ENCODE results near the gene KBTBD8. TPM values are rescaled to one million over a fixed set of nuclear protein-coding genes. Genes with fewer than 3 reads are reported as not detected.

KBTBD8 gene
- total RNA-seq, 6 donors from 2014 or later: 1.1 to 8.4 (median 3.8) TPM

DNA sequence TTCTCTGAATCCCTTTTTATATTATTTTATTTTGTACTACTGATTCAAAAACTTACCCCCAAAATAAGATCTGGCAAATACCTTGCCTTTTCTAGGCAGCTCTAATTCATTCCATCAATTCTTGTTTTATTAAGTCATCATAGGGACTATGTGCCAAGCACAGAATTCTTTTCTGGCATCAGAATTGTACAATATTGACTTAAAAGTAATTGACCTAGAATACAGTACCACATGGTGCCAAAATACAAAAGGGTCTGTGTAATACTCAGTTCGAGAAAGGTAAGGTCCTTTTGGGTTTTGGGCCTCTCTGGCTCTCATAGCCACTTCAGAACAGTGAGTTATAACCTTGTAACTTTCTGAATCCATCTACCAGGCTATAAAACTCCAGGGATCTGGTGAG, 46.2 kb downstream of the KBTBD8 start:
- no peak for DNase-seq
- no peak overlapping the region for H3K27ac ChIP-seq
- no peaks in the 10 kb centered on the region for H3K4me1 ChIP-seq
- H3K27me3 ChIP-seq: no peaks in the 10 kb centered on the region
- no peak for ATAC-seq (ENCODE audit: low FRiP score in 2 of 2)
- no peaks in the 10 kb centered on the region for H3K9me3 ChIP-seq
- TF ChIP-seq, protein P1, sequence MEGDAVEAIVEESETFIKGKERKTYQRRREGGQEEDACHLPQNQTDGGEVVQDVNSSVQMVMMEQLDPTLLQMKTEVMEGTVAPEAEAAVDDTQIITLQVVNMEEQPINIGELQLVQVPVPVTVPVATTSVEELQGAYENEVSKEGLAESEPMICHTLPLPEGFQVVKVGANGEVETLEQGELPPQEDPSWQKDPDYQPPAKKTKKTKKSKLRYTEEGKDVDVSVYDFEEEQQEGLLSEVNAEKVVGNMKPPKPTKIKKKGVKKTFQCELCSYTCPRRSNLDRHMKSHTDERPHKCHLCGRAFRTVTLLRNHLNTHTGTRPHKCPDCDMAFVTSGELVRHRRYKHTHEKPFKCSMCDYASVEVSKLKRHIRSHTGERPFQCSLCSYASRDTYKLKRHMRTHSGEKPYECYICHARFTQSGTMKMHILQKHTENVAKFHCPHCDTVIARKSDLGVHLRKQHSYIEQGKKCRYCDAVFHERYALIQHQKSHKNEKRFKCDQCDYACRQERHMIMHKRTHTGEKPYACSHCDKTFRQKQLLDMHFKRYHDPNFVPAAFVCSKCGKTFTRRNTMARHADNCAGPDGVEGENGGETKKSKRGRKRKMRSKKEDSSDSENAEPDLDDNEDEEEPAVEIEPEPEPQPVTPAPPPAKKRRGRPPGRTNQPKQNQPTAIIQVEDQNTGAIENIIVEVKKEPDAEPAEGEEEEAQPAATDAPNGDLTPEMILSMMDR (IDR thresholded peaks at IDR 0.05): no peak
- TF ChIP-seq EP300 (IDR thresholded peaks at IDR 0.05) (no peak), POLR2A (IDR thresholded peaks at IDR 0.05) (no peak), POLR2AphosphoS5 (IDR thresholded peaks at IDR 0.05) (no peak)
- H3K4me3 ChIP-seq: no peak overlapping the region
- WGBS, 2 donors: 35 to 54% methylated on average over 1 of the region's 1 CpG
- H3K36me3 ChIP-seq: no peaks in the 10 kb centered on the region

DNA sequence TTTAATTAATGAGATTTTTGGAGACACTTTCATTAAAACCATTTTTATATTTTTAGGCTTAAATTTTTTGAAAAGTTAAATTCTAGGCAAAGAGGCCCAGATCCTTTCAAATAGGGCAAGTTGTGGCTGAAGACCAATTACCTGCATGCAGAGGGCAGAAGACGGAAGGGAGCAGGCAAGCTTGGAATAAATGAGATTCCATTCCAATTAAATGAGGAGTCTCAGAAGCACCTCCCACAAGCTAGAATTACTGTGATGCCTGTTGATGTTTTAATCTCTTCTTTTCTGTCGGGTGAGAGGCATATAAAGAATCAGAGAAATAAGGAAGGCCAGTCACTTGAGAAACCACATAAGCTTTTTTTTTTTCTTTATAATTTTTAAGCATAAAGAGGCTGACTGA, 46.8 kb downstream of the KBTBD8 start:
- H3K36me3 ChIP-seq: no peaks in the 10 kb centered on the region
- no peaks in the 10 kb centered on the region for H3K4me1 ChIP-seq
- no peak for ATAC-seq (ENCODE audit: low FRiP score in 2 of 2)
- H3K4me3 ChIP-seq: no peak overlapping the region
- TF ChIP-seq POLR2A (IDR thresholded peaks at IDR 0.05) (no peak), EP300 (IDR thresholded peaks at IDR 0.05) (no peak), POLR2AphosphoS5 (IDR thresholded peaks at IDR 0.05) (no peak)
- TF ChIP-seq, protein P1 (IDR thresholded peaks at IDR 0.05): no peak
- no peak for DNase-seq
- 48 to 67% methylated on average over 2 of the region's 2 CpGs for WGBS, 2 donors
- no peak overlapping the region for H3K27ac ChIP-seq
- H3K9me3 ChIP-seq: no peaks in the 10 kb centered on the region
- no peaks in the 10 kb centered on the region for H3K27me3 ChIP-seq

- Histone ChIP-seq H3K4me3 (no peak overlapping the region), H3K9me3 (no peaks in the 10 kb centered on the region), H3K27me3 (no peaks in the 10 kb centered on the region), H3K4me1 (no peaks in the 10 kb centered on the region), H3K27ac (no peak overlapping the region), H3K36me3 (no peaks in the 10 kb centered on the region)
- TF ChIP-seq EP300 (IDR thresholded peaks at IDR 0.05): no peak
- TF ChIP-seq, protein P1 (IDR thresholded peaks at IDR 0.05): no peak
- TF ChIP-seq POLR2AphosphoS5 (IDR thresholded peaks at IDR 0.05): no peak
- TF ChIP-seq POLR2A (IDR thresholded peaks at IDR 0.05): no peak
- ATAC-seq (ENCODE audit: low FRiP score in 2 of 2) (no peak), DNase-seq (no peak)
- WGBS, 2 donors: 80 to 85% methylated on average over 5 of the region's 5 CpGs
These were observed 47.8 kb downstream of the KBTBD8 start for GRCh38 chr3:67045711-67046465.

DNA sequence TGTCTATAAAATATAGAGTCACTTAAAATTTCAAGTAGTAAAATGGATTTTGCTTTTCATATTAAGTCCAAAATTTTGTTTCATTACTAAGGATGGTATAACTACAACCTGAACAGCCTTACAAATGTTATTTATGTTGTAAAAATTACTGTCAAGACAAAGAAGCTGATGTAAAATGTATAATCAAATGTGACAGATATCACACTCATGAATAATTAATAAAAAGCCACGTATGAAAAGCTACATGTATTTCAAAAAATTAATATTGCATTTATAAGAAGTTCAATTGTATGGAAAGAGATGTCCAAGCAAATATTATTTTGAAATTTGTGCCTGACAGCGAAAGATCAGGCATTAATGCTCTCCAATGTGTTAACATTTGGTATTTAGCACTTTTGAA, 48.9 kb downstream of the KBTBD8 start:
- no peak overlapping the region for H3K4me3 ChIP-seq
- 74 to 86% methylated on average over 2 of the region's 2 CpGs for WGBS, 2 donors
- H3K27ac ChIP-seq: no peak overlapping the region
- no peak for ATAC-seq (ENCODE audit: low FRiP score in 2 of 2)
- no peaks in the 10 kb centered on the region for H3K36me3 ChIP-seq
- DNase-seq: no peak
- H3K4me1 ChIP-seq: no peaks in the 10 kb centered on the region
- H3K9me3 ChIP-seq: no peaks in the 10 kb centered on the region
- TF ChIP-seq POLR2AphosphoS5 (IDR thresholded peaks at IDR 0.05) (no peak), EP300 (IDR thresholded peaks at IDR 0.05) (no peak), POLR2A (IDR thresholded peaks at IDR 0.05) (no peak)
- TF ChIP-seq, protein P1 (IDR thresholded peaks at IDR 0.05): no peak
- no peaks in the 10 kb centered on the region for H3K27me3 ChIP-seq
